ENCODE data around the gene ZFYVE26. TPM values are rescaled to one million over a fixed set of nuclear protein-coding genes. Genes with fewer than 3 reads are reported as not detected.

The ZFYVE26 gene
- total RNA-seq, 1 donor from 2014 or later: 27.6 TPM

- no peak for DNase-seq
These were observed 691 bp downstream of the ZFYVE26 start for GRCh38 chr14:67815573-67816225.

GRCh38 chr14:67814821-67815220, 1.6 kb downstream of the ZFYVE26 start:
- DNase-seq: no peak

GRCh38 chr14:67806246-67806645, 10.1 kb downstream of the ZFYVE26 start:
- DNase-seq: no peak

- DNase-seq: no peak
These were observed 15.6 kb downstream of the ZFYVE26 start for GRCh38 chr14:67800743-67801142.

- DNase-seq: no peak
These were observed 17.7 kb downstream of the ZFYVE26 start for GRCh38 chr14:67798731-67799130.

- no peak for DNase-seq
These were observed 28.7 kb downstream of the ZFYVE26 start for GRCh38 chr14:67787673-67788072.

- DNase-seq: no peak
These were observed 30.9 kb downstream of the ZFYVE26 start for GRCh38 chr14:67785270-67786109.

GRCh38 chr14:67784244-67784823, 32.1 kb downstream of the ZFYVE26 start:
- DNase-seq: no peak

GRCh38 chr14:67782090-67782489, 34.3 kb downstream of the ZFYVE26 start:
- no peak for DNase-seq

- DNase-seq: no peak
These were observed 37.6 kb downstream of the ZFYVE26 start for GRCh38 chr14:67778792-67779191.

GRCh38 chr14:67776653-67777322, 39.6 kb downstream of the ZFYVE26 start:
- no peak for DNase-seq

- no peak for DNase-seq
These were observed 42.5 kb downstream of the ZFYVE26 start for GRCh38 chr14:67773844-67774377.

GRCh38 chr14:67768219-67768618, 48.2 kb downstream of the ZFYVE26 start:
- DNase-seq: no peak

- no peak for DNase-seq
These were observed 50.2 kb downstream of the ZFYVE26 start for GRCh38 chr14:67766035-67766680.

- no peak for DNase-seq
These were observed 51.1 kb downstream of the ZFYVE26 start for GRCh38 chr14:67765192-67765834.

GRCh38 chr14:67764496-67764895, 51.9 kb downstream of the ZFYVE26 start:
- no peak for DNase-seq

GRCh38 chr14:67763158-67763822, 53.1 kb downstream of the ZFYVE26 start:
- DNase-seq: no peak

- DNase-seq: no peak
These were observed 54.3 kb downstream of the ZFYVE26 start for GRCh38 chr14:67762051-67762450.

- no peak for DNase-seq
These were observed 56.5 kb downstream of the ZFYVE26 start for GRCh38 chr14:67759916-67760315.

GRCh38 chr14:67757175-67757574, 59.2 kb downstream of the ZFYVE26 start:
- no peak for DNase-seq

- no peak for DNase-seq
These were observed 59.9 kb downstream of the ZFYVE26 start for GRCh38 chr14:67756496-67756895.

Data from skin of body (tissue), 2 donors.